Activated CD8-positive, alpha-beta memory T cell treated with anti-CD3 and anti-CD28 coated beads for 36 hours (primary cell): ENCODE data around the gene SPTBN4. TPM values are rescaled to one million over a fixed set of nuclear protein-coding genes. Genes with fewer than 3 reads are reported as not detected.
"Not testable (repeated sequence)": the region's sequence is repeated elsewhere in the genome, so short reads cannot be mapped to it uniquely, and the experiment has no call there.

Experiments used
- CTCF ChIA-PET: fragments of 350-600 bp; sonication (Branson Sonifier 250); formaldehyde crosslinking; loops from one replicate; lab custom pipeline; 2021; ENCODE audit warnings: antibody characterized with exemption; lab: Charles Lee
- POLR2A ChIA-PET: fragments of 350-600 bp; sonication (Branson Sonifier 250); formaldehyde crosslinking; loops from one replicate; lab custom pipeline; 2021; ENCODE audit warnings: antibody characterized with exemption; lab: Charles Lee
- total RNA-seq, 2 experiments: library from RNA; stranded (reverse); gene quantifications; one replicate each; pipeline ENCODE4 v1.2.3, GENCODE V29; 2021

SPTBN4 gene
- total RNA-seq, 2 experiments from 2014 or later = 0.40 to 0.92 TPM

- CTCF ChIA-PET = interaction anchor here (1.2 kb wide), 1 partner anchor 74 kb away, joined by 4 read pairs; no protein-coding TSS in a partner anchor
- POLR2A ChIA-PET = no interaction called here
Observed at GRCh38 chr19:40560092-40560507, 93.3 kb downstream of the SPTBN4 start.

GRCh38 chr19:40561947-40562346 lies 95.1 kb downstream of the SPTBN4 start:
- ChIA-PET POLR2A (no interaction called here), CTCF (interaction anchor here (0.7 to 1.3 kb wide), 3 partner anchors 25 to 72 kb away, joined by 3 read pairs; no protein-coding TSS in a partner anchor)

- POLR2A ChIA-PET = not testable (repeated sequence)
Observed at GRCh38 chr19:40564535-40564934, 97.7 kb downstream of the SPTBN4 start.

GRCh38 chr19:40565355-40565754 lies 98.6 kb downstream of the SPTBN4 start:
- CTCF ChIA-PET = no interaction called here
- POLR2A ChIA-PET = no interaction called here

More at GRCh38 chr19:40564535-40564934, 97.7 kb downstream of the SPTBN4 start:
- CTCF ChIA-PET = not testable (repeated sequence)

GRCh38 chr19:40565910-40566495 lies 99.2 kb downstream of the SPTBN4 start:
- POLR2A ChIA-PET = no interaction called here

GRCh38 chr19:40567040-40567749 lies 100.4 kb downstream of the SPTBN4 start:
- ChIA-PET POLR2A (no interaction called here), CTCF (no interaction called here)

More at GRCh38 chr19:40565910-40566495, 99.2 kb downstream of the SPTBN4 start:
- CTCF ChIA-PET = interaction anchor here (0.9 kb wide), 1 partner anchor 33 kb away, joined by 3 read pairs; no protein-coding TSS in a partner anchor

GRCh38 chr19:40567750-40568494 lies 101.1 kb downstream of the SPTBN4 start:
- POLR2A ChIA-PET = no interaction called here

GRCh38 chr19:40570313-40571004 lies 103.7 kb downstream of the SPTBN4 start:
- CTCF ChIA-PET = interaction anchor here (0.6 to 1.7 kb wide), 6 partner anchors 12 to 1996 kb away, joined by 3 to 4 read pairs (median 4); no protein-coding TSS in a partner anchor
- POLR2A ChIA-PET = interaction anchor here (0.6 to 1.0 kb wide), 4 partner anchors 35 to 203 kb away, joined by 3 to 10 read pairs (median 6); no protein-coding TSS in a partner anchor

More at GRCh38 chr19:40567750-40568494, 101.1 kb downstream of the SPTBN4 start:
- CTCF ChIA-PET = interaction anchor here (0.6 kb wide), 1 partner anchor 66 kb away, joined by 3 read pairs; no protein-coding TSS in a partner anchor

GRCh38 chr19:40571005-40571318 lies 104.2 kb downstream of the SPTBN4 start:
- ChIA-PET POLR2A (interaction anchor here (0.6 to 1.0 kb wide), 2 partner anchors 34 to 202 kb away, joined by 3 to 6 read pairs; no protein-coding TSS in a partner anchor), CTCF (interaction anchor here (0.5 to 1.7 kb wide), 6 partner anchors 11 to 1350 kb away, joined by 3 to 4 read pairs (median 4); no protein-coding TSS in a partner anchor)

- ChIA-PET POLR2A (no interaction called here), CTCF (interaction anchor here (0.5 to 1.7 kb wide), 6 partner anchors 10 to 417 kb away, joined by 3 to 4 read pairs (median 4); no protein-coding TSS in a partner anchor)
Observed at GRCh38 chr19:40571831-40572495, 105.2 kb downstream of the SPTBN4 start.

- POLR2A ChIA-PET = no interaction called here
- CTCF ChIA-PET = no interaction called here
Observed at GRCh38 chr19:40575326-40575725, 108.5 kb downstream of the SPTBN4 start.

- CTCF ChIA-PET = no interaction called here
- POLR2A ChIA-PET = no interaction called here
Observed at GRCh38 chr19:40576151-40576584, 109.4 kb downstream of the SPTBN4 start.

- POLR2A ChIA-PET = no interaction called here
- CTCF ChIA-PET = interaction anchor here (0.6 to 1.1 kb wide), 2 partner anchors 24 to 127 kb away, joined by 3 read pairs; partner anchors contain the start of gene LTBP4
Observed at GRCh38 chr19:40576585-40577451, 110.0 kb downstream of the SPTBN4 start, which contains the start of gene SHKBP1. Gene SHKBP1, plus strand, starts transcription at chr19:40576873. Its CDS starts 27 bp downstream, at chr19:40576900.

GRCh38 chr19:40578442-40578908 lies 111.7 kb downstream of the SPTBN4 start:
- CTCF ChIA-PET = interaction anchor here (0.8 to 1.6 kb wide), 3 partner anchors 19 to 114 kb away, joined by 3 read pairs; no protein-coding TSS in a partner anchor
- POLR2A ChIA-PET = interaction anchor here (0.9 kb wide), 1 partner anchor 212 kb away, joined by 3 read pairs; no protein-coding TSS in a partner anchor

GRCh38 chr19:40580619-40581018 lies 113.8 kb downstream of the SPTBN4 start:
- POLR2A ChIA-PET = no interaction called here
- CTCF ChIA-PET = interaction anchor here (0.6 kb wide), 1 partner anchor 54 kb away, joined by 3 read pairs; no protein-coding TSS in a partner anchor

- POLR2A ChIA-PET = no interaction called here
- CTCF ChIA-PET = interaction anchor here (0.6 to 1.3 kb wide), 3 partner anchors 11 to 53 kb away, joined by 3 to 4 read pairs (median 3); no protein-coding TSS in a partner anchor
Observed at GRCh38 chr19:40581531-40581930, 114.7 kb downstream of the SPTBN4 start.
